Uterus (tissue), 4 donors: ENCODE measurements around the gene ANKRD36B. TPM values are rescaled to one million over a fixed set of nuclear protein-coding genes. Genes with fewer than 3 reads are reported as not detected.
"Not testable (repeated sequence)": the region's sequence is repeated elsewhere in the genome, so short reads cannot be mapped to it uniquely, and the experiment has no call there.

Source experiments
- DNase-seq, 2 donors: peaks; one replicate each; pipeline ENCODE4 v3.0.0-alpha.2; 2019 to 2020
- H3K27ac ChIP-seq, 2 donors: fragments of 200-600 bp; sonication (generic); 1 replicate in 1 of 2; 2 replicates in 1 of 2; pipeline ENCODE4 v1.5.1; 2016 to 2018
- H3K27me3 ChIP-seq, 2 donors: fragments of 200-600 bp; sonication (generic); one replicate each; pipeline ENCODE4 v1.5.1; 2018 to 2019; ENCODE audit warnings: control low read depth in 1 of 2
- H3K36me3 ChIP-seq, 2 donors: fragments of 200-600 bp; sonication (generic); one replicate each; pipeline ENCODE4 v1.5.1; 2019; ENCODE audit warnings: control low read depth in 1 of 2
- H3K4me1 ChIP-seq, 2 donors: fragments of 200-600 bp; sonication (generic); one replicate each; pipeline ENCODE4 v1.5.1; 2018 to 2019; ENCODE audit warnings: control low read depth in 1 of 2
- H3K4me3 ChIP-seq, 2 donors: fragments of 200-600 bp; sonication (generic); 1 replicate in 1 of 2; 2 replicates in 1 of 2; pipeline ENCODE4 v1.5.1; 2018 to 2019; ENCODE audit warnings: mild to moderate bottlenecking in 1 of 2
- H3K9me3 ChIP-seq, 2 donors: fragments of 200-600 bp; sonication (generic); one replicate each; pipeline ENCODE4 v1.5.1; 2019; ENCODE audit warnings: control low read depth in 1 of 2
- POLR2A ChIP-seq, 2 donors: fragments of 450-650 bp; IDR thresholded peaks; one replicate each; pipeline ENCODE4 v1.6.1; 2016; ENCODE audit warnings: antibody characterized with exemption in 2 of 2, mild to moderate bottlenecking in 1 of 2, moderate library complexity in 1 of 2
- intact Hi-C: fragments of 100-400 bp; cut with DNase I; formaldehyde crosslinking; loops from one replicate; pipeline ENCODE4 v1.15.1; 2023; ENCODE audit warnings: low total_unique reads
- total RNA-seq, 4 donors: library from RNA; depleted of rRNA in 3 of 4; stranded (reverse); fragments of >200 nt in 3 of 4; gene quantifications; one replicate each; pipeline versions ENCODE4 v1.1.0 to v1.2.4, GENCODE V29; 2014 to 2023
- TF ChIP-seq, protein P1 (sequence below), 4 experiments: fragments of 200-600 bp in 2 of 4; fragments of 450-650 bp in 2 of 4; sonication (generic) in 2 of 4; IDR thresholded peaks; one replicate each; pipeline ENCODE4 v1.5.1; 2016 to 2019; ENCODE audit warnings: antibody characterized with exemption in 4 of 4, mild to moderate bottlenecking in 2 of 4, moderate library complexity in 1 of 4
- donor health status: DM: yes; HTN: yes; CAD: no.

ANKRD36B gene
- total RNA-seq, 4 donors from 2014 or later: 47.4 to 214 (median 77.3) TPM

GRCh38 chr2:97605109-97605508 is 15.4 kb upstream of the ANKRD36B start:
- H3K27me3 ChIP-seq, H3K4me1 ChIP-seq, H3K27ac ChIP-seq, intact Hi-C loops, H3K4me3 ChIP-seq, DNase-seq, H3K36me3 ChIP-seq, H3K9me3 ChIP-seq: not testable (repeated sequence)

DNA sequence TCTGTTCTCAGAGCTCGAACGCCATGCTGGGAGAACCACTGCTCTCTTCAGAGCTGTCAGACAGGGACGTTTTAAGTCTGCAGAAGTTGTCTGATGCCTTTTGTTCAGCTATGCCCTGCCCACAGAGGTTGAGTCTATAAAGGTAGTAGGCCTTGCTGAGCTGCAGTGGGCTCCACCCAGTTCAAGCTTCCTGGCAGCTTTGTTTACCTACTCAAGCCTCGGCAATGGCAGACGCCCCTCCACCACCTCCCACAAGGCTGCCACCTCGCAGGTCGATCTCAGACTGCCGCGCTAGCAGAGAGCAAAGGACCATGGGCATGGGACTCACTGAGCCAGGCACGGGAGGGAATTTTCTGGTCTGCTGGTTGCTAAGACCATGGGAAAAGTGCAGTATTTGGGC is 11.9 kb upstream of the ANKRD36B start:
- H3K4me3 ChIP-seq, H3K9me3 ChIP-seq, H3K36me3 ChIP-seq, intact Hi-C loops, H3K4me1 ChIP-seq, H3K27ac ChIP-seq, H3K27me3 ChIP-seq, DNase-seq: not testable (repeated sequence)

GRCh38 chr2:97596180-97596579 is 6.5 kb upstream of the ANKRD36B start:
- H3K4me1 ChIP-seq, H3K4me3 ChIP-seq, H3K9me3 ChIP-seq, DNase-seq, H3K27ac ChIP-seq, H3K36me3 ChIP-seq, intact Hi-C loops, H3K27me3 ChIP-seq: not testable (repeated sequence)

- H3K27me3 ChIP-seq, H3K9me3 ChIP-seq, H3K36me3 ChIP-seq, intact Hi-C loops, H3K4me3 ChIP-seq, H3K27ac ChIP-seq, H3K4me1 ChIP-seq, DNase-seq: not testable (repeated sequence)
Observed at GRCh38 chr2:97593520-97593919, 3.8 kb upstream of the ANKRD36B start.

DNA sequence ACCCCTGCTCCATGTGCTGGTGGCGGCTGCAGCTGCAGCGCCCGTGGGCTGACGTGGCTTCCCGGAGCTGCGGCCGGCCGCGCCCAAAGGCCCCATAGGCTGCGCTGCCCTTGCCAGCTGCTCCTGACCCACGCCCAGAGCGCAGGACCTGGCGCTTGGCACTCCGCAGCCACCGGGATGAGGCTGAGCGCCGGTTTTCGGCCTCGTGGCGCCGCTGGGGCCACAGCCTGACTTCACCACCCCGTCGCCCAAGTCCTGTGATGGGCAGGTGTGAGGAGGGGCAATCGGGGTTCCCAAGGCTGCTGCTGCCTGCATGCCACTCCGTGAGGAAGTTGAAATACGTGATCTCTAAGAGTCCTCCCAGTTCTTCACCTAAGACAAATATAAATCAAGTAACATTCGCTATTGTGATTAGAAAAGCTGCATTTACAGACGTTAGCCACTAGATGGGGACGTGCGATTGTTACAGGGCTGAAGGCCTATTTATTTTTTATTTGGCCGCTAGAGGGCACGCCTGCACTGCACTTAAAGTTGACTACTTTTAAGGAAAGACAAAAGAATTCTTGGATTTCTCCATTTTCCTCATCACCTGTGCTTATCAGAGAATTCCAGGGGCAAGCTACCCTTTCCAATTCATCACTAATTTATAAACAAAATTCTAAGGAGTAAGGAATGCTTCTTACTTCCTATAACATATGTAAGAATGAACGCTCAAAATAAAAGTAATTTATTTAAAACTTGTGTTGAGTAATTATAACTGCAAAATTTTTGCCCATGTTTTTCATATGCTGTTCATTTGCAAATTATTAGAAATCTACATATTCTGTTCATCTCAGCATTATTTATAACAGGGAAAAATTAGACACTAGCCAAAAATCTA is 1.1 kb upstream of the ANKRD36B start:
- intact Hi-C loops, H3K4me1 ChIP-seq, H3K27me3 ChIP-seq, H3K36me3 ChIP-seq, H3K9me3 ChIP-seq: not testable (repeated sequence)
- peak; percentile 76 to 91 for DNase-seq
- TF ChIP-seq, protein P1, sequence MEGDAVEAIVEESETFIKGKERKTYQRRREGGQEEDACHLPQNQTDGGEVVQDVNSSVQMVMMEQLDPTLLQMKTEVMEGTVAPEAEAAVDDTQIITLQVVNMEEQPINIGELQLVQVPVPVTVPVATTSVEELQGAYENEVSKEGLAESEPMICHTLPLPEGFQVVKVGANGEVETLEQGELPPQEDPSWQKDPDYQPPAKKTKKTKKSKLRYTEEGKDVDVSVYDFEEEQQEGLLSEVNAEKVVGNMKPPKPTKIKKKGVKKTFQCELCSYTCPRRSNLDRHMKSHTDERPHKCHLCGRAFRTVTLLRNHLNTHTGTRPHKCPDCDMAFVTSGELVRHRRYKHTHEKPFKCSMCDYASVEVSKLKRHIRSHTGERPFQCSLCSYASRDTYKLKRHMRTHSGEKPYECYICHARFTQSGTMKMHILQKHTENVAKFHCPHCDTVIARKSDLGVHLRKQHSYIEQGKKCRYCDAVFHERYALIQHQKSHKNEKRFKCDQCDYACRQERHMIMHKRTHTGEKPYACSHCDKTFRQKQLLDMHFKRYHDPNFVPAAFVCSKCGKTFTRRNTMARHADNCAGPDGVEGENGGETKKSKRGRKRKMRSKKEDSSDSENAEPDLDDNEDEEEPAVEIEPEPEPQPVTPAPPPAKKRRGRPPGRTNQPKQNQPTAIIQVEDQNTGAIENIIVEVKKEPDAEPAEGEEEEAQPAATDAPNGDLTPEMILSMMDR (IDR thresholded peaks at IDR 0.05): peak; percentile 94 to 100 (median 98)
- TF ChIP-seq POLR2A (IDR thresholded peaks at IDR 0.05): peak in 1 of 2 donors; percentile 20
- Histone ChIP-seq H3K4me3 (peak overlapping the region; percentile 53 to 57), H3K27ac (peak overlapping the region; percentile 92 to 96)

DNA sequence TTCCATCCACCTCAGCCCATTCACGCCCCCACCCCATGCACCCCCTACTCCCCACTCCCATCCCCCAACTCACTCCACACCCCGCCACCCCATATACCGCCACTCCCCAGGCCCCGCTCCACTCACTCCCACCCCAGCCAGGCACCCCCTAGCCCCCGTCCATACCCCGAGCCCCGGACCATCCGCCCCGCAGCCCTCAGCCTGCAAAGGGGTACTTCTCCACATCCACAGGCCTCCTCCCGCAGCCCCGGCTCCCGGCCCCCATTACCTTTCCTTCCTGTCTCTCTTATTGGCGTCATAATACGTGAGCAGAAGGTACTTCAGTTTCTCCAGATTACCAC is 450 bp downstream of the ANKRD36B start:
- Histone ChIP-seq H3K27ac (peak overlapping the region; percentile 92 to 96), H3K4me3 (peak overlapping the region; percentile 53)
- intact Hi-C loops, DNase-seq, H3K36me3 ChIP-seq, H3K4me1 ChIP-seq, H3K27me3 ChIP-seq, H3K9me3 ChIP-seq: not testable (repeated sequence)

DNA sequence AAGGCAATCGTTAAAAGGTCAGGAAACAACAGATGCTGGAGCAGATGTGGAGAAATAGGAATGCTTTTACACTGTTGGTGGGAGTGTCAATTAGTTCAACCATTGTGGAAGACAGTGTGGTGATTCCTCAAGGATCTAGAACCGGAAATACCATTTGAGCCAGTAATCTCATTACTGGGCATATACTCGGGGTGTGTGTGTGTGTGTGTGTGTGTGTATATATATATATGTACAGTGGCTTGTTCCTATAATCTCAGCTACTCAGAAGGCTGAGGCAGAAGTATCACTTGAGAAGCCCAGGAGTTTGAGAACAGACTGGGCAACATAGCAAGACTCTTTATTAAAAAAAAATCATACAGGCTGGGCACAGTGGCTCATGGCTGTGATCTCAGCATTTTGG is 24.0 kb downstream of the ANKRD36B start:
- H3K36me3 ChIP-seq, intact Hi-C loops, H3K27me3 ChIP-seq, H3K4me3 ChIP-seq, H3K27ac ChIP-seq, H3K4me1 ChIP-seq, DNase-seq, H3K9me3 ChIP-seq: not testable (repeated sequence)

GRCh38 chr2:97552406-97552805 is 37.3 kb downstream of the ANKRD36B start:
- H3K27me3 ChIP-seq, H3K36me3 ChIP-seq, DNase-seq, H3K4me1 ChIP-seq, intact Hi-C loops, H3K27ac ChIP-seq, H3K4me3 ChIP-seq, H3K9me3 ChIP-seq: not testable (repeated sequence)

DNA sequence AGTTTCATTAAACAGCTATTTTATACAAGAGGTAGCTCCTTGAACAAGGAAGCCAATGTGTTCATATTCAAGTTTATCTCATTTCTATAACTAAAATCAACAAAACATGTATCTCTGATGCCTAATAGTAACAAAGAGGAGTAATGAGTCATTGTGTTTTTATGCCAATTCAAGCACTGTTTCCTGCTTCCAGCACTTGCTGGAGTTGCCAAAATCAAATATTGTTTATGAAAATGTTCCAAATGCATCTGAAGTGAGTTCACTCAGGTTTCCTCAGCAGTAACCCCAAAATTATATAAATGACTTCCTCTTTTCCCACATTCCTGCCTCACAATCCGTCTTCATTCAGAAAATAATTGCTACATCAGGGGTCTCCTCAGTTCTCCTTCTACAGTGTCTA is 39.2 kb downstream of the ANKRD36B start:
- intact Hi-C loops, H3K27ac ChIP-seq, DNase-seq, H3K4me3 ChIP-seq, H3K9me3 ChIP-seq, H3K4me1 ChIP-seq, H3K36me3 ChIP-seq, H3K27me3 ChIP-seq: not testable (repeated sequence)

GRCh38 chr2:97549058-97549457 is 40.6 kb downstream of the ANKRD36B start:
- H3K4me3 ChIP-seq, H3K36me3 ChIP-seq, H3K27me3 ChIP-seq, H3K9me3 ChIP-seq, DNase-seq, intact Hi-C loops, H3K4me1 ChIP-seq, H3K27ac ChIP-seq: not testable (repeated sequence)

GRCh38 chr2:97548536-97548935 is 41.1 kb downstream of the ANKRD36B start:
- H3K4me1 ChIP-seq, DNase-seq, intact Hi-C loops, H3K4me3 ChIP-seq, H3K36me3 ChIP-seq, H3K27me3 ChIP-seq, H3K9me3 ChIP-seq, H3K27ac ChIP-seq: not testable (repeated sequence)
